IPS-15b (cell line): ENCODE results near the gene TJP1.
"Not testable (repeated sequence)": the region's sequence is repeated elsewhere in the genome, so short reads cannot be mapped to it uniquely, and the experiment has no call there.

Source experiments
- H3K27me3 ChIP-seq: one replicate; pipeline ENCODE4 v1.6.1; 2013; ENCODE audit warnings: low read length; ENCODE audit not compliant: control insufficient read depth, insufficient read depth
- H3K36me3 ChIP-seq: one replicate; pipeline ENCODE4 v1.6.1; 2013; ENCODE audit warnings: low read length; ENCODE audit not compliant: control insufficient read depth, insufficient read depth
- H3K4me1 ChIP-seq: one replicate; pipeline ENCODE4 v1.6.1; 2013; ENCODE audit warnings: mild to moderate bottlenecking, low read length; ENCODE audit not compliant: control insufficient read depth, insufficient read depth
- H3K4me3 ChIP-seq: one replicate; pipeline ENCODE4 v1.5.1; 2013; ENCODE audit warnings: low read depth, low read length
- H3K9ac ChIP-seq: one replicate; pipeline ENCODE4 v1.6.1; 2013; ENCODE audit warnings: low read depth, mild to moderate bottlenecking, low read length
- H3K9me3 ChIP-seq: one replicate; pipeline ENCODE4 v1.6.1; 2013; ENCODE audit warnings: mild to moderate bottlenecking, low read length; ENCODE audit not compliant: control insufficient read depth, insufficient read depth

TJP1 gene

DNA sequence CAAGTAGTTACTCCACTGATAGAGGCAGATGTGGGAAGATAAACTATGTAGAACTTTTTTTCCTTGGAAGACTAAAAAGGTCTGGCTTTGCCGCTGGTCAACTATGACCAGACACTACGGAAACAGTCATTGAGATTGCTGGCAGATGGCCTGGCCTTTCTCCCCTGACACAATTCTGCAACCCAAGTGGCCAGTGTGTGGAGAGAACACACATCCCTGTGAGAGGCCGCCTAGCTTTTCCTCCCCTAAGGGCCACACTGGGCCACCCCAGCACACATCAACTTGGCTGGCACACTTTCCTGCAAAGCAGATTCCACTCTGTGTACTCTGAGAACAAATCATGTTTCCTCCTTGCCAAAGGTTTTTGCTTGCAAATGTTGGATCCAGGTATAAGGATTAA, 10.4 kb upstream of the TJP1 start:
- Histone ChIP-seq H3K4me1 (no peaks in the 10 kb centered on the region), H3K9ac (no peak overlapping the region), H3K36me3 (no peaks in the 10 kb centered on the region), H3K27me3 (no peaks in the 10 kb centered on the region), H3K4me3 (no peak overlapping the region), H3K9me3 (no peaks in the 10 kb centered on the region)

DNA sequence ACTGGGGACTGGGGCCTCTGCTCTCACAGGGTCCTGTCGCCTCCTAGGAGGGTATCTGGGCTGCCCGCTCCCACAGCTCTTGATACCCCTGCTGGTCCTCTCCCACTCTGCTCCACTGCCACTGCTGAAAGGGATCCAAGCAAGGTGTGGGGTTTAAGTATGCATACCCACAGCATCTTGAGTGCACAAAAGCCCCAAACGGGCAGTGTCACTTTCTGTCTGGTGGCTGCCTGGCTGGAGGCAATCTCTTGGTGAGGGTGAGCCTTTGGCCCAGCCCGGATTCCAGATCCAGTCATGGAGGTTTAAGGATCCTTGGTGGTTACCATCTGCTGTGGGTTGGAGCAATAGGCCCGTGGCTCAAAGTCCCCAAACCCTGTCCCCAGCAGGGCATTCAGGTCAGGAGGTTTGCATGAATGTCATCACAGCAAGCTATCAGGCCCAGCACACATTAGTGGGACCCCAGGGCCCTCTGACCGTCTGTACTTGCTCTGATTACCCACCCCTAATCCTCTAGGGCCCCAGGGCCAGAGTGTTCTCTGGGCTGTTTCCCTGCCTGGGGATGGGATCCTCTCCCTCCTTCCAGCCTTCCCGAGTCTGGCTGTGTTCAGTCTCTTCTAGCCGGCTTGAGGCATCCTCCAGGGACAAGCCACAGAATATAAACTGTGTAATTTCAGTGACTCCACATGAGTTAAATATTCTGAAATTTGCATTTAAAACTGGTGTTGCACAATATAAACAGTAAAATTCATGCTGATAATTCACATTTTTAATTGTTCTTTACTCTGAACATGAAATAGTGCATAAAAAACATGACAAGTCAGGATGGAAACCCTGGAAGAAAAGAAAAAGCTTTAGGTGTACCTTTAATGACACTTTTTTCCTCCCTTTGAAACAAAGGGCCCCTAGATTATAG, 4.9 kb upstream of the TJP1 start:
- Histone ChIP-seq H3K9me3 (no peaks in the 10 kb centered on the region), H3K4me3 (no peak overlapping the region), H3K4me1 (no peaks in the 10 kb centered on the region), H3K27me3 (peaks cover 7% of the 10 kb centered on the region), H3K9ac (no peak overlapping the region), H3K36me3 (no peaks in the 10 kb centered on the region)

DNA sequence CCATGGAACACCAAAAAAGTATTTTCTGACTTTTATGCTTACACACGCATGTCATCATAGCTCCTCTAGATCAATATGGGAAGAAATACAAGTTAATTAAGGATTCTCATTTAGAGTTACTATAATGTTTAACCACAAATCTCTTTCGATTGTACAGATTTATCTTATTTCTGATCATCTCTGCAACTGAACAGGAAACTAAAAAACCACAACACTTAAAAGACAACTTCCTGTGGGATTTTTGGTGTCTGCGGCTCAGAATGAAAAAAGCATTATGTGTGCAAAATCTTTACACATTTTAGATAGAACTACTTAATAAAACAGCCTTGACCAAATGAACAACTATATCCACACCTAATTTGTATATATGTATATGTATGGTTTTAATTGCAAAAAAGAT, 3.0 kb upstream of the TJP1 start:
- Histone ChIP-seq H3K4me1 (no peaks in the 10 kb centered on the region), H3K36me3 (no peaks in the 10 kb centered on the region), H3K27me3 (peaks cover 7% of the 10 kb centered on the region), H3K9ac (no peak overlapping the region), H3K9me3 (no peaks in the 10 kb centered on the region), H3K4me3 (no peak overlapping the region)

DNA sequence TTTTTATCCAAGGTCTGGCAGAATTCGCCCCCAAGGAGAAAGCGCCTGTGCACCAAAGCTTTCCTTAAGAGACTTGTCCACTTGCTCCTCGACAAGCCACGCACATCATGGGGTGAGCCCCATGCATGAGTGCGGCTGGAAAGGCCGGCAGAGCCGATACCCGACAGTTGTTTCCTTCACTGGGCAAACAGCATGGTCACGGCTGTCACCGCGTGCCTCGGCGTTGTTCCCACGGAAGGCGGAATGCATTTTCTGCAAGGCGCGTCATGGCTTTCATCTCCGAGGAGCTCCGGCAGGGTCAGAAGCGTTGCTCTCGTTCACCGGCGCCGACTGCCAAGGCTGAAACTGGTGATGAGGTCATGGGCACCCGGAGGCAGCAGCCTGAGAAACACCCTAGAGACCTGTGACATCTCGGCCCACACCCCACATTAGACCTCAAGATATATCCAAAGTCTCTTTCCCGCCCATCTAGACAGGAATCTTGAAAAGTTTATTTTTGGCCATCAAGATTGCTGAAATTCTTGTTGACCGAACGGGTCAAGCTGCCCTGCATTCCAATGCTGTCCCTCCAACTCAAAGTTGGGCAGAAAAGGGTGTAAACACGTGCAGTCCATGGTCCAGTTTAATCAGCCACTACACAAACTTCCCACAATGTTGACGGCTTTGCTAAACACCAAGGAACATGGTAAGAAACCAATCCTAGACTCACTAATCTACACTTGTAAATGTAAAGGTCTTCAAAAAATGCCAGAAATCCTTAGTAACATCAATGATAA, 604 bp upstream of the TJP1 start:
- peaks cover 7% of the 10 kb centered on the region for H3K27me3 ChIP-seq
- no peaks in the 10 kb centered on the region for H3K36me3 ChIP-seq
- no peaks in the 10 kb centered on the region for H3K4me1 ChIP-seq
- H3K9me3 ChIP-seq = no peaks in the 10 kb centered on the region
- H3K4me3 ChIP-seq = peak overlapping the region; percentile 61
- peak overlapping the region; percentile 3 for H3K9ac ChIP-seq

DNA sequence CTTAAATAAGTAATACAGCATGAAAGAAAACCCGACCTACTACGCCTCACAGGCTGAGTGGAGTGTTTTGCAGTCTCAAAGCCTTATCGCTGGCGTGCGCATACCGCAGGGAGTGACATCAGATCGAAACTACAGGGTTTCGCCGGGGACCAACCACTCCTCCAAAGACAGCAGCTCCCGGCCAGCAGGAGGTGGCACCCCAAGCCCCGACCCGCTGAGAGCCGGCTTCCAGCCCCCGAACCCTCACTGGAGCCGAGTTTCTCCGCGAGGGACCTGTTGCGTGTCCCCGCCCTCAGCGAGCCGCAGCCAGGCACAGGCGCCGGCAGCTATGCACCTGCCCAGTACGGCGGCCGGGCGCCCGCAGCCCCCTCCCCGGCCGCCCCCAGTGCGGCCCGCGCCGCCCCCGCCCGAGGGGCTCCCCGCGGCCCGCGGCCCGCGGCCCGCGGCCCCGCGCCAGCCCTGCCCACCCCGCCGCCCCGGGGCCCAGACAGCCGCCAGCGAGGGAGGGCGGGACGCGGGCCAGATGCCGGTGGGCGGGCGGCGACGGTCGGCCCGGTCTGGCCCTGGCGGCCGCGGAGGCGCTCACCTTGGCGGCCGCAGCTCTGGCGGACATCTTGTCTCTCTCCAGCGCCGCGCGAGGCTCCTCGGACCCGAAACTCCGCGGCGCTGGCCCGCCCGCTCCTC, 710 bp downstream of the TJP1 start:
- no peaks in the 10 kb centered on the region for H3K4me1 ChIP-seq
- H3K27me3 ChIP-seq = peaks cover 7% of the 10 kb centered on the region
- no peaks in the 10 kb centered on the region for H3K36me3 ChIP-seq
- peak overlapping the region; percentile 78 for H3K4me3 ChIP-seq
- peak overlapping the region; percentile 57 for H3K9ac ChIP-seq
- H3K9me3 ChIP-seq = no peaks in the 10 kb centered on the region

DNA sequence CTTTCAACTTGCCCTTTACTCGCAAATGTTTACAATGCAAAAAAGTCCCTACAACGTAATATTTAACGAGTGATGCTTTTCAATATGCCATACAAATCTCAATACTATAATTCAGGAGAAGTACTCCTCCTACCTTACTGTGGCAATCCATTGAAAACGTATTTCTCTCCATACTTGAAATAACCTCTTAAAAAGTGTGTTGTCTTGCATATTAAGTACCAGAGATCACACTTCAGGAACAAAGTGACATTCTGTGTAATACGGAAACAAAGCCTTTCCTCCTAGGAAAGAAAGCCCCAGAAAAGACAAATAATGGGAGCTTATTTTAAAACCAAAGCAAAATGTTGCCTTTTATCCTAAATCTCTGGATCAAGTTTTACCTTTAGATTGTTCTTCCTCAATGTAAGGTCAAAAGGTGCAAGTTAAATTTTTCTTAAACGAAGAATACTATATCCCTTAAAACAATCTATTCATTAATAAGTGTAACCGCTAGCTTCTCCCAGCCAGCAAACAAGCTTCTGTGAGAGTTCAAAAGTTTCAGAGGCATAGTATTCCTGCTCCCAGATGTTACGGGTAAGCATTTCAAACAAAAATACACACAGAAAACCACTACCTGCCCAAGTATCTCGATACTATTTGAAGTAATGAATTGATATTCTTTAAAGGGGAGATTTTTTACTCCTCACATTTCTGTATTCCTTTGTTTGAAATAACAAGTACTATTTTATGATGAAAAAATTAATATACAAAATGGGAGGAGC, 1.7 kb downstream of the TJP1 start:
- peak overlapping the region; percentile 78 for H3K4me3 ChIP-seq
- H3K27me3 ChIP-seq = peaks cover 7% of the 10 kb centered on the region
- H3K9ac ChIP-seq = no peak overlapping the region
- no peaks in the 10 kb centered on the region for H3K4me1 ChIP-seq
- no peaks in the 10 kb centered on the region for H3K9me3 ChIP-seq
- no peaks in the 10 kb centered on the region for H3K36me3 ChIP-seq

DNA sequence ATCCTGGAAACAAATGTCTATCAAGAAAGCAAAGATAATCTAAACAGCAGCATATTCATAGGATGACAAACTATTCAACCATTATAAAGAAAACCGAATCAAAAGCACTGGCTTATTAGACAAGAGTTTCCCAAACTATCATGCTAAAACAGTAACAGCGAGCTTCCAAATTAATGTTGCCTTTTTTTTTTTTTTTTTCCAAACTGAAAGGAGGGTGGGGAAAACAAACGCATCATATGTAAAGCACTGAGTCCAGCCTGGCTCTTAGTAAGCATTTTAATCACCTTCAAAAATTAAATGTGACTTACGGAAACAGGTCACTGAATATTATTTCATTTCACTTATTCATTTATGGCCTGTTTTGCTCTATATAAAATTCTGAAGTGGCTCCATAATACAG, 2.3 kb downstream of the TJP1 start:
- Histone ChIP-seq H3K4me3 (peak overlapping the region; percentile 78), H3K9me3 (no peaks in the 10 kb centered on the region), H3K27me3 (peaks cover 7% of the 10 kb centered on the region), H3K9ac (no peak overlapping the region), H3K4me1 (no peaks in the 10 kb centered on the region), H3K36me3 (no peaks in the 10 kb centered on the region)

DNA sequence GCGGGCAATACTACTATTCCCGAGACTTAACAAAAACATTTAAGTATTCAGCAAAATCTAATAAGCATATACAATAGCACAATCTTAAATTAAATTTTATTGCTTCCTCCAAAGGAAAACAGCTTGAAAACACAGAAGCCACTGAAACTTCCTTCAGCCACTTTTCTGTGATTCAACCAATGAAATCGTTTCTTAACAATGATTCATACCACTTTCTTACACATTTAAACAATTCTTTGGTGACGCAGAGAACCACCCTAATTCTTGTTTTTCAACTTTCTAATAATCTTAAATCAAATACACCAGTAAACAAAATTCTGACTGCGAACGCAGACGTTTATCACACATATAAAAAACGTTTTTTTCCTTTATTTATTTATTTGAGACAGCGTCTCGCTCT, 4.1 kb downstream of the TJP1 start:
- Histone ChIP-seq H3K4me1 (peaks cover 15% of the 10 kb centered on the region), H3K9me3 (no peaks in the 10 kb centered on the region), H3K27me3 (peaks cover 4% of the 10 kb centered on the region), H3K4me3 (no peak overlapping the region), H3K36me3 (no peaks in the 10 kb centered on the region), H3K9ac (no peak overlapping the region)

DNA sequence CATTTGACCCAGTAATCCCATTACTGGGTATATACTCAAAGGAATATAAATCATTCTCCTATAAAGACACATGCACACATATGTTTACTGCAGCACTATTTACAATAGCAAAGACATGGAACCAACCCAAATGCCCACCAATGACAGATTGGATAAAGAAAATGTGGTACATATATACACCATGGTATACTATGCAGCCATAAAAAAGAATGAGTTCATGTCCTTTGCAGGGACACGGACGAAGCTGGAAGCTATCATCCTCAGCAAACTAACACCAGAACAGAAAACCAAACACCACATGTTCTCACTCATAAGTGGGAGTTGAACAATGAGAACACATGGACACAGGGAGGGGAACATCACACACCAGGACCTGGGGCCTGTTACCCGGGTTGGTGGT, 4.8 kb downstream of the TJP1 start:
- not testable (repeated sequence) for H3K4me3 ChIP-seq, H3K9ac ChIP-seq, H3K9me3 ChIP-seq, H3K27me3 ChIP-seq, H3K36me3 ChIP-seq
- peaks cover 16% of the 10 kb centered on the region for H3K4me1 ChIP-seq

DNA sequence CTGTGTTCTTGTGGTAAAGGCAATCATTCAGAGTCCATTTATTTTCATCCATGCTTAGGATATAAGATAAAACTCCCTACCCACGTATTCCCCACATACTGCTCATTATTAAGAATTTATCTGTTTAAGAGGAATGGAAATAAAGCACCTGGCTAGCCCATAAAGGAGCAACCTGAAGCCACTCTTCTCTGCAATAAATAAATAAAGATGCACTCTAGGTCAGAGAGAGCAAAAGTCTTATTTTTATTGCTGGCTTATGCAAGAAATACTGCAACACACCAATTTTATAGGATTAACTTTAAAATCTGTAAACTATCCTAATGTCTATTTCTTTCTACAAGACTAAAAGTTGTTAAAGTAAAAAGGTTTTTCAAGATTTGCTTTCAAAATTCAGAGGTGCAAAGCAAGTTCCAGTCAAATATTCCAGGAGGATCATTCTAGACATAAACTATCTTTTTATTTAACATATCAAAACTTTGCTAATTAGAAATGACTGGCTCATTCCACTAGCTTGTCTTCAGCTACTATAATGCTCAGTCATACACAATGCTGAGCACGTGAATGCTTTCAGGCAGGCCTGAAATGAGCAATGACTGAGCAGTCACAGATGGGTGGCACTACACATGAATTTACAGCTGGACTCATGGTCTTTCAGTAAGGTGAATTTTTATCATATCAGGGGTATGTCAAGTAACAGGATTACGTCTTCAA, 7.1 kb downstream of the TJP1 start:
- H3K4me1 ChIP-seq = peaks cover 28% of the 10 kb centered on the region

DNA sequence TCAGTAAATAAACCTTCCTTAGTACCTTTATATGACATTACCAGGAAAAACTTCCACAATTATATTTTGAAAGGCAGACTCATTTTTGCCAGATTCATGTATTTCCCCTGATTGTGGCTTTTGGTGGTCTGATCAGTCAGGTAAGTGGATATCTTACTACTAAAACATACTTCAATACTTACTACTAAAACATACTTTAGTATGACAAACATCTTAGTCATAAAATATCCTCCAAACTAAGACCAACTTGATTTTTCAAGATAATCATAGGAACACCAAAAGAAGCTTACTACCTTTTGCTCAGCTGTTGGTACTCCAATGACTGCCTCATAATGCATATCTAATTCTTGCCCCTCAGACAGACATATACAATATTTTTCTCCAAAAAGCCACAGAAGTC, 9.3 kb downstream of the TJP1 start:
- Histone ChIP-seq H3K4me1 (peaks cover 28% of the 10 kb centered on the region), H3K4me3 (no peak overlapping the region), H3K27me3 (no peaks in the 10 kb centered on the region), H3K36me3 (no peaks in the 10 kb centered on the region), H3K9ac (no peak overlapping the region), H3K9me3 (no peaks in the 10 kb centered on the region)

More for the DNA sequence above, 7.1 kb downstream of the TJP1 start:
- no peaks in the 10 kb centered on the region for H3K9me3 ChIP-seq
- H3K36me3 ChIP-seq = no peaks in the 10 kb centered on the region
- no peak overlapping the region for H3K9ac ChIP-seq
- no peak overlapping the region for H3K4me3 ChIP-seq
- no peaks in the 10 kb centered on the region for H3K27me3 ChIP-seq
